ENCODE data around the gene PCDHGA12.
"Not testable (repeated sequence)": the region's sequence is repeated elsewhere in the genome, so short reads cannot be mapped to it uniquely, and the experiment has no call there.

Gene PCDHGA12

GRCh38 chr5:141430332-141431113, at the start of gene PCDHGA12:
TSS of gene PCDHGA12 (plus strand) at chr5:141430507. CDS start at chr5:141430760, 253 bp downstream.
- DNase-seq, result no peak

GRCh38 chr5:141382469-141383294, 47.6 kb upstream of the PCDHGA12 start, which contains the start of gene PCDHGA7:
TSS of gene PCDHGA7 (plus strand) at chr5:141382742. CDS start at chr5:141382900, 158 bp downstream.
- DNase-seq, result no peak

- DNase-seq, result no peak
Measured at GRCh38 chr5:141383345-141383744, 47.0 kb upstream of the PCDHGA12 start.

- DNase-seq, result no peak
Measured at GRCh38 chr5:141384471-141385267, 45.6 kb upstream of the PCDHGA12 start.

GRCh38 chr5:141387557-141388311, 42.6 kb upstream of the PCDHGA12 start, which contains the start of gene PCDHGB4:
TSS of gene PCDHGB4 (plus strand) at chr5:141387698. CDS start at chr5:141387885, 187 bp downstream.
- not testable (repeated sequence) for DNase-seq

- DNase-seq, result no peak
Measured at GRCh38 chr5:141388661-141389060, 41.6 kb upstream of the PCDHGA12 start.

- DNase-seq, result no peak
Measured at GRCh38 chr5:141389153-141390042, 40.9 kb upstream of the PCDHGA12 start.

GRCh38 chr5:141392429-141393198, 37.7 kb upstream of the PCDHGA12 start, which contains the start of gene PCDHGA8:
TSS of gene PCDHGA8 (plus strand) at chr5:141392633. CDS start at chr5:141392814, 181 bp downstream.
- no peak for DNase-seq

- DNase-seq, result no peak
Measured at GRCh38 chr5:141393267-141393666, 37.0 kb upstream of the PCDHGA12 start.

- not testable (repeated sequence) for DNase-seq
Measured at GRCh38 chr5:141394401-141395187, 35.7 kb upstream of the PCDHGA12 start.

- peak; percentile 45 for DNase-seq
Measured at GRCh38 chr5:141397756-141398551, 32.4 kb upstream of the PCDHGA12 start, which contains the start of gene PCDHGB5. TSS of gene PCDHGB5 (plus strand) at chr5:141397947. CDS start at chr5:141398128, 181 bp downstream.

- DNase-seq, result no peak
Measured at GRCh38 chr5:141398608-141399007, 31.7 kb upstream of the PCDHGA12 start.

GRCh38 chr5:141399555-141400258, 30.6 kb upstream of the PCDHGA12 start:
- DNase-seq, result no peak

- no peak for DNase-seq
Measured at GRCh38 chr5:141402553-141403243, 27.6 kb upstream of the PCDHGA12 start, which contains the start of gene PCDHGA9. TSS of gene PCDHGA9 (plus strand) at chr5:141402778. CDS start at chr5:141402953, 175 bp downstream.

- no peak for DNase-seq
Measured at GRCh38 chr5:141403387-141403786, 26.9 kb upstream of the PCDHGA12 start.

GRCh38 chr5:141407790-141408505, 22.4 kb upstream of the PCDHGA12 start, which contains the start of gene PCDHGB6:
TSS of gene PCDHGB6 (plus strand) at chr5:141408021. CDS start at chr5:141408203, 182 bp downstream.
- DNase-seq, result peak; percentile 47
